ENCODE results near the gene CDK18. TPM values are rescaled to one million over a fixed set of nuclear protein-coding genes. Genes with fewer than 3 reads are reported as not detected.

Gene CDK18
- polyA plus RNA-seq, 1 donor from 2014 or later, result not detected

DNA sequence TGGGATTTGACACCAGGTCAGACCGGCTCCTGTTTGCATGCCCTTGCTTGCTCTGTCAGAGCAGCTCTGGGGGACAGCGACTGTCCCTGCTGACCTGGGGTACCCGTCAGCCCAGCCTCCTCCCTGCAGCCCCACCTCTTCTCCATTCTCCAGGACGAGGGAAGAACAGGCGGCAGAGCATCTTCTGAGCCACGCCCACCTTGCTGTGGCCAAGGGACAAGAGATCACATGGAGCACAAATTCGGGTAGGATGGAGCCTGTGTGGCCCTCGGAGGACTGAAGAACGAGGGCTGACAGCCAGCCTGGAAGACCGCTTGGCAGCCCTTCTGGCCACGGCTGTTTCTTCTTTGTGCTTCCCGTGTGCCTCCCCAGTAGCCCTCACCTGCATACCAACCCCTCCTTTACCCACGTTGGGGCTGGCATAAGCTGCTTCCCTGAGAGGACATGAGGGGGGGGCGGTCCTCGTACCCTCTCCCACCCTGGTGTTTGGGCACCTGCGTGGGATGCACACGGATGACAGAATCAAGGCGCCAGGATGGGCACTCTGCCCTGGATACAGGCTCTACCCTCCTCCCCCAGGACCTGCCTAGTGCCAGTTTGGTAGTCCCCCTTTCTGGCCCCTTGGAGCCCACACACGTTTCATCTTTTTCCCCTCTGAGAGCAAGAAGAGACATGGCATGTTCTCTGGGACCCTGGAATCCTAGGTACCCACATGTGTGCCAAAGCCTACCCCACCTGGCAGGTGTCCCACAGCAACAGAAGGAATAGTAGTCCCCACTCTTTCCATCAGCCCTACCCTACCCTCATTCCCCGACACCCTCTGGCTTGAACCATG lies 26.9 kb downstream of the CDK18 start:
- Histone ChIP-seq H3K4me2 (ENCODE audit: low read length) (no peak overlapping the region), H2AFZ (ENCODE audit: low read depth, low read length) (no peak overlapping the region), H3F3A (ENCODE audit: insufficient read depth, low read length, poor library complexity, severe bottlenecking) (no peaks in the 10 kb centered on the region), H3K9ac (ENCODE audit: low read length) (no peak overlapping the region), H4K20me1 (ENCODE audit: insufficient read depth) (no peaks in the 10 kb centered on the region), H3K79me2 (replicated peaks; ENCODE audit: insufficient read depth, low read length) (no peaks in the 10 kb centered on the region), H3K27ac (ENCODE audit: low read length) (no peak overlapping the region), H3K36me3 (ENCODE audit: insufficient read depth, low read length) (no peaks in the 10 kb centered on the region), H3K4me3 (ENCODE audit: low read length) (no peak overlapping the region), H3K9me2 (ENCODE audit: insufficient read depth, low read length) (no peaks in the 10 kb centered on the region), H3K9me3 (ENCODE audit: low read length) (no peaks in the 10 kb centered on the region), H3K27me3 (ENCODE audit: insufficient read depth, low read depth, low read length) (no peaks in the 10 kb centered on the region)
- TF ChIP-seq SMC3 (conservative IDR thresholded peaks at IDR 0.05; ENCODE audit: poor library complexity) (no peak), MXI1 (conservative IDR thresholded peaks at IDR 0.05; ENCODE audit: poor library complexity, severe bottlenecking) (no peak), EZH2 (IDR thresholded peaks at IDR 0.05; ENCODE audit: borderline replicate concordance, insufficient read depth, low read length, poor library complexity, severe bottlenecking) (no peak), POLR2AphosphoS5 (IDR thresholded peaks at IDR 0.05) (no peak), EP300 (conservative IDR thresholded peaks at IDR 0.05; ENCODE audit: poor library complexity, severe bottlenecking) (no peak), TAF1 (IDR thresholded peaks at IDR 0.05; ENCODE audit: low read depth) (no peak), RAD21 (conservative IDR thresholded peaks at IDR 0.05) (no peak)
- TF ChIP-seq, protein P1, sequence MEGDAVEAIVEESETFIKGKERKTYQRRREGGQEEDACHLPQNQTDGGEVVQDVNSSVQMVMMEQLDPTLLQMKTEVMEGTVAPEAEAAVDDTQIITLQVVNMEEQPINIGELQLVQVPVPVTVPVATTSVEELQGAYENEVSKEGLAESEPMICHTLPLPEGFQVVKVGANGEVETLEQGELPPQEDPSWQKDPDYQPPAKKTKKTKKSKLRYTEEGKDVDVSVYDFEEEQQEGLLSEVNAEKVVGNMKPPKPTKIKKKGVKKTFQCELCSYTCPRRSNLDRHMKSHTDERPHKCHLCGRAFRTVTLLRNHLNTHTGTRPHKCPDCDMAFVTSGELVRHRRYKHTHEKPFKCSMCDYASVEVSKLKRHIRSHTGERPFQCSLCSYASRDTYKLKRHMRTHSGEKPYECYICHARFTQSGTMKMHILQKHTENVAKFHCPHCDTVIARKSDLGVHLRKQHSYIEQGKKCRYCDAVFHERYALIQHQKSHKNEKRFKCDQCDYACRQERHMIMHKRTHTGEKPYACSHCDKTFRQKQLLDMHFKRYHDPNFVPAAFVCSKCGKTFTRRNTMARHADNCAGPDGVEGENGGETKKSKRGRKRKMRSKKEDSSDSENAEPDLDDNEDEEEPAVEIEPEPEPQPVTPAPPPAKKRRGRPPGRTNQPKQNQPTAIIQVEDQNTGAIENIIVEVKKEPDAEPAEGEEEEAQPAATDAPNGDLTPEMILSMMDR (IDR thresholded peaks at IDR 0.05; ENCODE audit: poor library complexity, severe bottlenecking), result no peak
- TF ChIP-seq, protein P2, sequence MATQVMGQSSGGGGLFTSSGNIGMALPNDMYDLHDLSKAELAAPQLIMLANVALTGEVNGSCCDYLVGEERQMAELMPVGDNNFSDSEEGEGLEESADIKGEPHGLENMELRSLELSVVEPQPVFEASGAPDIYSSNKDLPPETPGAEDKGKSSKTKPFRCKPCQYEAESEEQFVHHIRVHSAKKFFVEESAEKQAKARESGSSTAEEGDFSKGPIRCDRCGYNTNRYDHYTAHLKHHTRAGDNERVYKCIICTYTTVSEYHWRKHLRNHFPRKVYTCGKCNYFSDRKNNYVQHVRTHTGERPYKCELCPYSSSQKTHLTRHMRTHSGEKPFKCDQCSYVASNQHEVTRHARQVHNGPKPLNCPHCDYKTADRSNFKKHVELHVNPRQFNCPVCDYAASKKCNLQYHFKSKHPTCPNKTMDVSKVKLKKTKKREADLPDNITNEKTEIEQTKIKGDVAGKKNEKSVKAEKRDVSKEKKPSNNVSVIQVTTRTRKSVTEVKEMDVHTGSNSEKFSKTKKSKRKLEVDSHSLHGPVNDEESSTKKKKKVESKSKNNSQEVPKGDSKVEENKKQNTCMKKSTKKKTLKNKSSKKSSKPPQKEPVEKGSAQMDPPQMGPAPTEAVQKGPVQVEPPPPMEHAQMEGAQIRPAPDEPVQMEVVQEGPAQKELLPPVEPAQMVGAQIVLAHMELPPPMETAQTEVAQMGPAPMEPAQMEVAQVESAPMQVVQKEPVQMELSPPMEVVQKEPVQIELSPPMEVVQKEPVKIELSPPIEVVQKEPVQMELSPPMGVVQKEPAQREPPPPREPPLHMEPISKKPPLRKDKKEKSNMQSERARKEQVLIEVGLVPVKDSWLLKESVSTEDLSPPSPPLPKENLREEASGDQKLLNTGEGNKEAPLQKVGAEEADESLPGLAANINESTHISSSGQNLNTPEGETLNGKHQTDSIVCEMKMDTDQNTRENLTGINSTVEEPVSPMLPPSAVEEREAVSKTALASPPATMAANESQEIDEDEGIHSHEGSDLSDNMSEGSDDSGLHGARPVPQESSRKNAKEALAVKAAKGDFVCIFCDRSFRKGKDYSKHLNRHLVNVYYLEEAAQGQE (IDR thresholded peaks at IDR 0.05; ENCODE audit: borderline replicate concordance), result no peak

DNA sequence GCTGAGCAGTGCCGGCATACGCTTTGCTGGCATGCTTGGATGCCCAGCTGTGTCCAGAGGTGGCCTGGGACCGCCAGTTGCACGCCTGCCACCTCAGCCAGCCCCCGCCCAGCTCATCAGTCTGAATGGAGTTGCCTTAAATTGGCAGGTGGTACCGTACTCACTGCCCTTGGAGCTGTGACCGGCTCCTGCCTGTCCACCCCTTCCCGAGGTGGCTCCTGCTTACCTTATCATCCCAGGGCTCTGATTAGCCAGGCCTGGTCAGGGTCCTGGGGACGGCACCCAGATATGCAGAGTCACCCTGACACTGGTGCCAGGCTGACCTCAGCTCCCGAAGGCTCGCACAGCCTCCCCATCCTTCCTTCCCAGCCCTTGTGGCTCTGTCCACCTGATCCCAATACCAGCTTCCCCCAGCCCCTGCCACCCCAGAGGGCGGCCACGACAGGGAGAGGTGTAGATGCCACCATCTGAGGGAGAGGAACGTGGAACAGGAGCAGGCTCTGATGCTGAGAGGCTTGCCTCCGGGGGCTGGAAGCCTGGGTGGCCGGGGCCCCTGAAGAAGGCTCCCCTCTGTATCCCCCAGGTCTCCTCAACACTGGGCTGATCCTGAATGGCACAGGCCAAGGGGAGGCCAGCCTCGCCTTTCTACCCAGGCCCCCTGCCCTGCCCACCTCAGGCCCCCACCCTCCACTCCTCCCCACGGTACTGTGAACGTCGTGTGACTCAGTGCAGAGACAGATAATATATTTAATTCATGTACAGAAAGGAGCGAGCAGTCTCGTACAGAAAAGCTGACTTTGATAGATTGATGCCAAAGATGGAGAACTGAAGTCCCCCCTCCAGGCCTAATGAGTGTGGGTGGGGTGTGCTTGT lies 27.8 kb downstream of the CDK18 start:
- Histone ChIP-seq H3K36me3 (ENCODE audit: insufficient read depth, low read length) (no peaks in the 10 kb centered on the region), H2AFZ (ENCODE audit: low read depth, low read length) (no peak overlapping the region), H3K4me3 (ENCODE audit: low read length) (peak overlapping the region; percentile 30), H3K79me2 (replicated peaks; ENCODE audit: insufficient read depth, low read length) (no peaks in the 10 kb centered on the region), H3K27ac (ENCODE audit: low read length) (peak overlapping the region; percentile 53), H3K9ac (ENCODE audit: low read length) (peak overlapping the region; percentile 45), H3K9me3 (ENCODE audit: low read length) (no peaks in the 10 kb centered on the region), H3F3A (ENCODE audit: insufficient read depth, low read length, poor library complexity, severe bottlenecking) (no peaks in the 10 kb centered on the region), H3K9me2 (ENCODE audit: insufficient read depth, low read length) (no peaks in the 10 kb centered on the region), H4K20me1 (ENCODE audit: insufficient read depth) (no peaks in the 10 kb centered on the region), H3K27me3 (ENCODE audit: insufficient read depth, low read depth, low read length) (no peaks in the 10 kb centered on the region), H3K4me2 (ENCODE audit: low read length) (no peak overlapping the region)
- TF ChIP-seq RAD21 (conservative IDR thresholded peaks at IDR 0.05), result no peak
- peak; percentile 29 for TF ChIP-seq POLR2AphosphoS5 (IDR thresholded peaks at IDR 0.05)
- no peak for TF ChIP-seq TAF1 (IDR thresholded peaks at IDR 0.05; ENCODE audit: low read depth)
- TF ChIP-seq EZH2 (IDR thresholded peaks at IDR 0.05; ENCODE audit: borderline replicate concordance, insufficient read depth, low read length, poor library complexity, severe bottlenecking), result no peak
- TF ChIP-seq, protein P2 (IDR thresholded peaks at IDR 0.05; ENCODE audit: borderline replicate concordance), result no peak
- no peak for TF ChIP-seq MXI1 (conservative IDR thresholded peaks at IDR 0.05; ENCODE audit: poor library complexity, severe bottlenecking)

Data from neural cell (in vitro differentiated cells).